Endothelial cell (in vitro differentiated cells): ENCODE data around the gene MBNL1. TPM values are rescaled to one million over a fixed set of nuclear protein-coding genes. Genes with fewer than 3 reads are reported as not detected.

ENCODE experiments used
- DNase-seq: peaks from one replicate; pipeline ENCODE4 v3.0.0; 2021; ENCODE audit warnings: low spot score
- H3K27ac Mint-ChIP-seq: one replicate; pipeline ENCODE4 v1.8.0; 2021; ENCODE audit warnings: mixed read lengths, inconsistent platforms; ENCODE audit not compliant: unreplicated experiment
- H3K27me3 Mint-ChIP-seq: one replicate; pipeline ENCODE4 v1.8.0; 2021; ENCODE audit warnings: mild to moderate bottlenecking, moderate library complexity, mixed read lengths, inconsistent platforms; ENCODE audit not compliant: unreplicated experiment
- H3K36me3 Mint-ChIP-seq: one replicate; pipeline ENCODE4 v1.8.0; 2021; ENCODE audit warnings: mild to moderate bottlenecking, low read depth, mixed read lengths, inconsistent platforms; ENCODE audit not compliant: unreplicated experiment
- H3K4me1 Mint-ChIP-seq: one replicate; pipeline ENCODE4 v1.8.0; 2021; ENCODE audit warnings: mild to moderate bottlenecking, mixed read lengths, inconsistent platforms; ENCODE audit not compliant: unreplicated experiment
- H3K4me3 Mint-ChIP-seq: one replicate; pipeline ENCODE4 v1.8.0; 2021; ENCODE audit warnings: mild to moderate bottlenecking, mixed read lengths, inconsistent platforms; ENCODE audit not compliant: unreplicated experiment
- H3K9me3 Mint-ChIP-seq: one replicate; pipeline ENCODE4 v1.8.0; 2021; ENCODE audit warnings: mixed read lengths, inconsistent platforms; ENCODE audit not compliant: unreplicated experiment
- CTCF ChIP-seq: fragments of 200-600 bp; sonication (generic); IDR thresholded peaks from one replicate; pipeline ENCODE4 v1.5.0; 2021; ENCODE audit warnings: antibody characterized with exemption; ENCODE audit not compliant: unreplicated experiment
- total RNA-seq: library from RNA; stranded (reverse); fragmentation: NEBNext Ultra II Directional; extraction: Animal tissue kit (Norgen Biotek cat#: 25700); gene quantifications from one replicate; pipeline ENCODE4 v1.2.1, GENCODE V29; 2021; ENCODE audit not compliant: unreplicated experiment

Gene MBNL1
- total RNA-seq, 1 donor from 2014 or later, result 54.1 TPM

- H3K4me1 Mint-ChIP-seq, result peaks cover 15% of the 10 kb centered on the region
- H3K9me3 Mint-ChIP-seq, result no peaks in the 10 kb centered on the region
- no peaks in the 10 kb centered on the region for H3K27me3 Mint-ChIP-seq
- H3K4me3 Mint-ChIP-seq, result no peak overlapping the region
- no peak for TF ChIP-seq CTCF
- no peak for DNase-seq
- H3K27ac Mint-ChIP-seq, result no peak overlapping the region
- no peaks in the 10 kb centered on the region for H3K36me3 Mint-ChIP-seq
Observed at GRCh38 chr3:152241142-152242017, 27.3 kb upstream of the MBNL1 start.

GRCh38 chr3:152243301-152243711 lies 25.4 kb upstream of the MBNL1 start:
- Mint-ChIP-seq H3K36me3 (no peaks in the 10 kb centered on the region), H3K27ac (no peak overlapping the region), H3K4me1 (peaks cover 15% of the 10 kb centered on the region), H3K9me3 (no peaks in the 10 kb centered on the region), H3K27me3 (no peaks in the 10 kb centered on the region), H3K4me3 (no peak overlapping the region)
- TF ChIP-seq CTCF, result no peak
- no peak for DNase-seq

- H3K9me3 Mint-ChIP-seq, result no peaks in the 10 kb centered on the region
- no peak for TF ChIP-seq CTCF
- H3K36me3 Mint-ChIP-seq, result no peaks in the 10 kb centered on the region
- no peaks in the 10 kb centered on the region for H3K27me3 Mint-ChIP-seq
- H3K27ac Mint-ChIP-seq, result no peak overlapping the region
- H3K4me1 Mint-ChIP-seq, result peaks cover 15% of the 10 kb centered on the region
- H3K4me3 Mint-ChIP-seq, result no peak overlapping the region
- no peak for DNase-seq
Observed at GRCh38 chr3:152243721-152244516, 24.8 kb upstream of the MBNL1 start.

GRCh38 chr3:152244517-152244888 lies 24.2 kb upstream of the MBNL1 start:
- Mint-ChIP-seq H3K36me3 (no peaks in the 10 kb centered on the region), H3K9me3 (no peaks in the 10 kb centered on the region), H3K27ac (no peak overlapping the region), H3K27me3 (no peaks in the 10 kb centered on the region), H3K4me3 (no peak overlapping the region), H3K4me1 (peaks cover 15% of the 10 kb centered on the region)
- no peak for TF ChIP-seq CTCF
- no peak for DNase-seq
